BJ (cell line): ENCODE results near the gene HOXC13. TPM values are rescaled to one million over a fixed set of nuclear protein-coding genes. Genes with fewer than 3 reads are reported as not detected.

Source experiments
- CTCF ChIA-PET: fragments of 350-600 bp; formaldehyde crosslinking; extraction: SDS; loops from one replicate; lab custom pipeline; 2021; ENCODE audit warnings: antibody characterized with exemption, inconsistent platforms; lab: Yijun Ruan, JAX
- POLR2A ChIA-PET: fragments of 300-600 bp; sonication (Branson Sonifier 250); formaldehyde crosslinking; extraction: SDS; loops from one replicate; lab custom pipeline; 2021; ENCODE audit warnings: antibody characterized with exemption; lab: Charles Lee
- DNase-seq: peaks from one replicate; pipeline ENCODE4 v3.0.0-alpha.2; 2011; ENCODE audit warnings: low read depth
- H3K27me3 ChIP-seq: 2 replicates; pipeline ENCODE4 v1.6.0; 2011; ENCODE audit warnings: low read length; ENCODE audit not compliant: control insufficient read depth, insufficient read depth
- H3K36me3 ChIP-seq: 2 replicates; pipeline ENCODE4 v1.5.1; 2011; ENCODE audit warnings: low read length; ENCODE audit not compliant: control insufficient read depth, insufficient read depth
- H3K4me3 ChIP-seq: 2 replicates; pipeline ENCODE4 v1.5.1; 2011; ENCODE audit warnings: low read depth, mild to moderate bottlenecking, control low read depth, low read length
- polyA minus RNA-seq: library from RNA; depleted of rRNA, polyadenylated mRNA; stranded (reverse); fragments of >200 nt; gene quantifications from 2 replicates; pipeline ENCODE4 v1.2.3, GENCODE V29; 2011; rRNA and poly(A)+ RNA removed
- polyA plus RNA-seq: library from polyadenylated mRNA; depleted of rRNA; stranded (reverse); fragments of >200 nt; gene quantifications from 2 replicates; pipeline ENCODE4 v1.2.3, GENCODE V29; 2011; rRNA removed
- TF ChIP-seq, protein P1 (sequence below): IDR thresholded peaks from 2 replicates; pipeline ENCODE4 v1.5.1; 2011; ENCODE audit warnings: low read depth, mild to moderate bottlenecking, control low read depth, inconsistent platforms, low read length, moderate library complexity; ENCODE audit not compliant: insufficient read depth

Gene HOXC13, protein sequence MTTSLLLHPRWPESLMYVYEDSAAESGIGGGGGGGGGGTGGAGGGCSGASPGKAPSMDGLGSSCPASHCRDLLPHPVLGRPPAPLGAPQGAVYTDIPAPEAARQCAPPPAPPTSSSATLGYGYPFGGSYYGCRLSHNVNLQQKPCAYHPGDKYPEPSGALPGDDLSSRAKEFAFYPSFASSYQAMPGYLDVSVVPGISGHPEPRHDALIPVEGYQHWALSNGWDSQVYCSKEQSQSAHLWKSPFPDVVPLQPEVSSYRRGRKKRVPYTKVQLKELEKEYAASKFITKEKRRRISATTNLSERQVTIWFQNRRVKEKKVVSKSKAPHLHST
- polyA plus RNA-seq = 1.0 and 1.1 TPM in 2 replicates
- 0.62 and 0.77 TPM in 2 replicates for polyA minus RNA-seq

DNA sequence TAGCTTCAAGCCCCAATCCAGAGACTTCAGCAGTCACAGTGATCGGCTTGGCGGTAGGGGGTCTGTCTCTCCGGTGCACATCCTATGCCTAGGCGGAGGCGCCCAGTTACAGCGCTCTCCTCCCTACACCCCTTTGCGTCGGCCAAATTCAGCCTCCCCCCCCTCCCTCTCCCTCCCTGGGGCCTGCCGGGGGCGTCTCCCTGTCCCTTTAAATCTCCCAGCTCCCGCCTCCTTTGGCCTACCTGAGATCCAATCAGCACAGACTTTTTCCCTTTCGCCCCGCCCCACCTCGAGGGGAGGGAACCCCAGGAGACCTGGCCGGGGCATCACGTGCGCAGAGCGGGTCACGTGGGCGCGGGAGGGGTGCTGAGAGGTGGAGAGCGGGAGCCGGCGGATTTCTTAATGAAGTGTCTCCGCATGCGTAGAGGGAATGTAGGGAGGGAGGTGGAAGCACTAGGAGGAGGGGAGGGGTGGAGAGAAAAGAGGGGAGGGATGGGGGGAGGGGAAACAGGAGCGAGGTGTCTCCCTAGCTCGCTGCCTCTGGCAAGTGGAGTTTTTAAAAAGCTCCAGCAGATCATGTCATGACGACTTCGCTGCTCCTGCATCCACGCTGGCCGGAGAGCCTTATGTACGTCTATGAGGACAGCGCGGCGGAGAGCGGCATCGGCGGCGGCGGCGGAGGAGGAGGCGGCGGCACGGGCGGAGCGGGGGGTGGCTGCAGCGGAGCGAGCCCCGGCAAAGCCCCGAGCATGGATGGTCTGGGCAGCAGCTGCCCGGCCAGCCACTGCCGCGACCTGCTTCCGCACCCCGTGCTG, at the start of gene HOXC13:
TSS of gene HOXC13 (plus strand) at position 506 of the 815 bp plus-strand sequence. CDS start at position 582, 76 bp downstream.
- H3K36me3 ChIP-seq = no peaks in the 10 kb centered on the region
- peak within 1 kb of the TSS; percentile 44 for H3K4me3 ChIP-seq
- H3K27me3 ChIP-seq = peaks cover 73% of the 10 kb centered on the region
- ChIA-PET POLR2A (no interaction called here), CTCF (interaction anchor here (0.6 to 1.5 kb wide), 6 partner anchors 12 to 497 kb away, joined by 3 to 7 read pairs (median 4); partner anchors contain the start of gene HOXC10)
- TF ChIP-seq, protein P1, sequence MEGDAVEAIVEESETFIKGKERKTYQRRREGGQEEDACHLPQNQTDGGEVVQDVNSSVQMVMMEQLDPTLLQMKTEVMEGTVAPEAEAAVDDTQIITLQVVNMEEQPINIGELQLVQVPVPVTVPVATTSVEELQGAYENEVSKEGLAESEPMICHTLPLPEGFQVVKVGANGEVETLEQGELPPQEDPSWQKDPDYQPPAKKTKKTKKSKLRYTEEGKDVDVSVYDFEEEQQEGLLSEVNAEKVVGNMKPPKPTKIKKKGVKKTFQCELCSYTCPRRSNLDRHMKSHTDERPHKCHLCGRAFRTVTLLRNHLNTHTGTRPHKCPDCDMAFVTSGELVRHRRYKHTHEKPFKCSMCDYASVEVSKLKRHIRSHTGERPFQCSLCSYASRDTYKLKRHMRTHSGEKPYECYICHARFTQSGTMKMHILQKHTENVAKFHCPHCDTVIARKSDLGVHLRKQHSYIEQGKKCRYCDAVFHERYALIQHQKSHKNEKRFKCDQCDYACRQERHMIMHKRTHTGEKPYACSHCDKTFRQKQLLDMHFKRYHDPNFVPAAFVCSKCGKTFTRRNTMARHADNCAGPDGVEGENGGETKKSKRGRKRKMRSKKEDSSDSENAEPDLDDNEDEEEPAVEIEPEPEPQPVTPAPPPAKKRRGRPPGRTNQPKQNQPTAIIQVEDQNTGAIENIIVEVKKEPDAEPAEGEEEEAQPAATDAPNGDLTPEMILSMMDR = no peak
- DNase-seq = peak; percentile 70

DNA sequence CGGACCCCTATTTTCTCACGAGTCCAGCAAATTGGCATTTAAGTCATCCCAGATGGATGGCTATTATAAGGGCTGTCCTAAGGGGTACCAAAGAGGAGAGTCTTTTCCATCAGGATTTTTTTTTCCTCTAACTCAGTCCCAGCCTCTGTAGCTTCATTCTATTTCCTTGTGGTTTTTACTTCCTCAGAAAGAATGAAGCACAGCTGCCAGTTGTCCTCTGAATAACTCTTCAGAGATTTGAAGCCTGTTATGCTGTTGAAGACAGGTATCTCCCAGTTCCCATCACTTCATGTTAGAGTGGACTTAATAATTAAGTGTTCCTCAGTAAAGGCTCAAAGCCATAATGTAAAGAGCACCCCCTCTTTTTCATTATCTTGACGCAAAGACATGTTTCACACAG, 48.5 kb upstream of the HOXC13 start:
- Histone ChIP-seq H3K27me3 (peaks cover 28% of the 10 kb centered on the region), H3K4me3 (no peak overlapping the region), H3K36me3 (no peaks in the 10 kb centered on the region)
- ChIA-PET POLR2A (no interaction called here), CTCF (no interaction called here)
- no peak for DNase-seq
- TF ChIP-seq, protein P1 = no peak

DNA sequence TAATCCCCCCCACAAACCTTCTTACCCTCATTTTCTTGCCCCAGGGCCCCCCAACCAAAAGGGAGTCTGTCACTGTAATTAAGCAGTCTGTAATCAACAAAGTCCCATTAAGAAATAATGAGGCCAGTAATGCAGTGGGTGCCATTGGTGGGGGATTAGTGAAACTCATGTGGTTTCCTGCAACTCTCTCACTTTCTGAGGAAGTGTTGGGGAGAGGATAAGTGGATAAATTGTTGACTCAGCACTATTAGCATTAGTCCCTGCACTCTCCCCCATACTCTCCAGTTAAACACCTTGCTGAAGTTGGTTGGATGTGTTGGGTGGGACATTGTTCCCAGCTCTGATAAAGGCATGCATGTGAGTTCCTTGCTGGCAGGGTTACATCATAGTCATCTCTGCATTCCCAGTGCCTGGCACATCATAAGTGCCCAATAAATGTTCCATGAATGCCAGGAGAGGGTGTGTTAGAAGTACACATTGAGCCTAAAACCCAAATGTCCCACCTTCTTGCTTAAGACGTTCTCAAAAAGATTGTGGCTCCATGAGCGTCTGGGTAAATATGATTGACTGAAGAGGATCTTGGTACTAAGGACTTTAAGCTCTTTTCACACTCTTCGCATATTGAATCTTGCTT, 45.8 kb upstream of the HOXC13 start:
- no peak overlapping the region for H3K4me3 ChIP-seq
- H3K36me3 ChIP-seq = no peaks in the 10 kb centered on the region
- TF ChIP-seq, protein P1 = no peak
- ChIA-PET CTCF (no interaction called here), POLR2A (no interaction called here)
- DNase-seq = no peak
- peaks cover 19% of the 10 kb centered on the region for H3K27me3 ChIP-seq

DNA sequence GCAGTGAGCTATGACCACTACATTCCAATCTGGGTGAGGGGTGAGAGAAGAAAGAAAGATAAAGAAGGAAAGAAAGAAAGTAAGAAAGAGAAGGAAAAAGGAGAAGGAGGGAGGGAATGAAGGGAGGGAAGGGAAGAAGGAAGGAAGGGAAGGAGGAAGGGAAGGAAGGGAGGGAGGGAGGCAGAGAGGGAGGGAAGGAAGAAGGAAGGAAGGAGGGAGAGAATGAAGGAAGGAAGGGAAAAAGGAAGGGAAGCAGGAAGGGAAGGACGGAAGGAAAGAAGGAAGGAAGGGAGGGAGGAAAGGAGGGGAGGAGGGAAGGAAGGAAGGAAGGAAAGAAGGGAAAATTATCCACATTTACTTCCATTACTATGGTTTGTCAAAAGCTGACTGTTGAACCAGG, 39.4 kb upstream of the HOXC13 start:
- no peak overlapping the region for H3K4me3 ChIP-seq
- no peaks in the 10 kb centered on the region for H3K36me3 ChIP-seq
- CTCF ChIA-PET = no interaction called here
- DNase-seq = no peak
- POLR2A ChIA-PET = no interaction called here
- H3K27me3 ChIP-seq = peaks cover 14% of the 10 kb centered on the region
- TF ChIP-seq, protein P1 = no peak

DNA sequence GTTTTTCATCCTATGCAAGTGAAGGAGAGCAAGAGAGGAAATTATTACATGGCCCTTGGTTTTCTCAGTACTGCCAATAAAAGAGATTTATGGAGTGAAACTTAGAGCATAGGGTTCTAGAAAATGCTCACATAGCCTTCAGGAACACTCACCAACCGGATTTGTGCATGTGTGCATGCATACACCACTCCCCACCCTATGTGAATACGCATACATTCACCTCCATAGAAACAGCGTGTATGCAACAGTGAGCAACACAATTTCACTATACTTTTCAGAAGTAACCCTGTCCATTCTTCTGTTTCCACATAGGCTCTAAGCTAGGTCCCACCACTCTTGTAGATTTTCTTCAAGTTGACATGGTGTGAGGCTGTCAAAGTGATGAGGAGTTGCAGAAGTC, 31.5 kb upstream of the HOXC13 start:
- no peaks in the 10 kb centered on the region for H3K36me3 ChIP-seq
- CTCF ChIA-PET = no interaction called here
- no peak overlapping the region for H3K4me3 ChIP-seq
- no peak for DNase-seq
- POLR2A ChIA-PET = no interaction called here
- TF ChIP-seq, protein P1 = no peak
- peaks cover 17% of the 10 kb centered on the region for H3K27me3 ChIP-seq
